Umbilical cord (tissue), 2 donors: ENCODE measurements around the gene TRIM32. TPM values are rescaled to one million over a fixed set of nuclear protein-coding genes. Genes with fewer than 3 reads are reported as not detected.
"Not testable (repeated sequence)": the region's sequence is repeated elsewhere in the genome, so short reads cannot be mapped to it uniquely, and the experiment has no call there.

Experiments used
- DNase-seq: peaks from one replicate; pipeline ENCODE4 v3.0.0-alpha.2; 2015; ENCODE audit warnings: low spot score
- total RNA-seq: library from RNA; depleted of rRNA; stranded (reverse); fragments of >200 nt; gene quantifications from one replicate; pipeline ENCODE4 v1.2.3, GENCODE V29; 2014; ENCODE audit warnings: low replicate concordance; ENCODE audit not compliant: insufficient read depth

The TRIM32 gene
- total RNA-seq, 1 donor from 2014 or later: 17.3 TPM

GRCh38 chr9:116674210-116674980, 12.7 kb upstream of the TRIM32 start:
- DNase-seq: no peak

GRCh38 chr9:116683535-116683934, 3.6 kb upstream of the TRIM32 start:
- no peak for DNase-seq

- no peak for DNase-seq
Observed at GRCh38 chr9:116685166-116685565, 1.9 kb upstream of the TRIM32 start.

GRCh38 chr9:116686135-116686534, 970 bp upstream of the TRIM32 start:
- no peak for DNase-seq

- DNase-seq: no peak
Observed at GRCh38 chr9:116686693-116687073, 422 bp upstream of the TRIM32 start.

- DNase-seq: peak; percentile 17
Observed at GRCh38 chr9:116687754-116688135, 640 bp downstream of the TRIM32 start.

- no peak for DNase-seq
Observed at GRCh38 chr9:116688806-116689485, 1.8 kb downstream of the TRIM32 start.

GRCh38 chr9:116689486-116690032, 2.5 kb downstream of the TRIM32 start:
- DNase-seq: no peak

GRCh38 chr9:116690805-116691204, 3.7 kb downstream of the TRIM32 start:
- not testable (repeated sequence) for DNase-seq

- DNase-seq: no peak
Observed at GRCh38 chr9:116691607-116692006, 4.5 kb downstream of the TRIM32 start.

GRCh38 chr9:116692616-116693015, 5.5 kb downstream of the TRIM32 start:
- DNase-seq: no peak

- peak; percentile 35 for DNase-seq
Observed at GRCh38 chr9:116693233-116693731, 6.2 kb downstream of the TRIM32 start.

GRCh38 chr9:116694785-116695291, 7.7 kb downstream of the TRIM32 start:
- no peak for DNase-seq

GRCh38 chr9:116695438-116695837, 8.3 kb downstream of the TRIM32 start:
- no peak for DNase-seq

GRCh38 chr9:116697362-116697761, 10.3 kb downstream of the TRIM32 start:
- no peak for DNase-seq

GRCh38 chr9:116697887-116698286, 10.8 kb downstream of the TRIM32 start:
- no peak for DNase-seq

- no peak for DNase-seq
Observed at GRCh38 chr9:116700279-116700678, 13.2 kb downstream of the TRIM32 start.

GRCh38 chr9:116700882-116701865, 14.1 kb downstream of the TRIM32 start:
- no peak for DNase-seq

- DNase-seq: no peak
Observed at GRCh38 chr9:116701940-116702642, 15.0 kb downstream of the TRIM32 start.

- DNase-seq: no peak
Observed at GRCh38 chr9:116703634-116704033, 16.5 kb downstream of the TRIM32 start.

- no peak for DNase-seq
Observed at GRCh38 chr9:116704470-116704869, 17.4 kb downstream of the TRIM32 start.
